GM21390 (cell line): ENCODE measurements around the gene ZNF408.

ENCODE experiments used
- ATAC-seq: cut with Tn5 transposase; IDR thresholded peaks from one replicate; pipeline ENCODE4 v1.9.1; 2021; ENCODE audit not compliant: unreplicated experiment

The ZNF408 gene

GRCh38 chr11:46675949-46676348 is 24.9 kb upstream of the ZNF408 start:
- ATAC-seq: no peak

GRCh38 chr11:46676436-46677158 is 24.2 kb upstream of the ZNF408 start:
- no peak for ATAC-seq

- no peak for ATAC-seq
Measured at GRCh38 chr11:46677169-46677568, 23.7 kb upstream of the ZNF408 start.

- ATAC-seq: no peak
Measured at GRCh38 chr11:46677991-46678740, 22.7 kb upstream of the ZNF408 start.

GRCh38 chr11:46678741-46679130 is 22.1 kb upstream of the ZNF408 start:
- ATAC-seq: no peak

GRCh38 chr11:46679241-46680163 is 21.3 kb upstream of the ZNF408 start:
- no peak for ATAC-seq

GRCh38 chr11:46680164-46680760 is 20.6 kb upstream of the ZNF408 start:
- ATAC-seq: no peak

- ATAC-seq: no peak
Measured at GRCh38 chr11:46680815-46681214, 20.0 kb upstream of the ZNF408 start.

GRCh38 chr11:46681814-46682213 is 19.0 kb upstream of the ZNF408 start:
- no peak for ATAC-seq

- no peak for ATAC-seq
Measured at GRCh38 chr11:46682773-46683752, 17.8 kb upstream of the ZNF408 start.

- no peak for ATAC-seq
Measured at GRCh38 chr11:46684367-46684766, 16.5 kb upstream of the ZNF408 start.

GRCh38 chr11:46686886-46687795 is 13.7 kb upstream of the ZNF408 start:
- ATAC-seq: no peak

- no peak for ATAC-seq
Measured at GRCh38 chr11:46690702-46691101, 10.1 kb upstream of the ZNF408 start.

GRCh38 chr11:46692450-46692849 is 8.4 kb upstream of the ZNF408 start:
- no peak for ATAC-seq

- no peak for ATAC-seq
Measured at GRCh38 chr11:46693597-46694012, 7.2 kb upstream of the ZNF408 start.

GRCh38 chr11:46694072-46694471 is 6.8 kb upstream of the ZNF408 start:
- no peak for ATAC-seq

- no peak for ATAC-seq
Measured at GRCh38 chr11:46694607-46695006, 6.2 kb upstream of the ZNF408 start.

GRCh38 chr11:46695345-46696211 is 5.3 kb upstream of the ZNF408 start:
- ATAC-seq: no peak
